Measurements from ENCODE around the gene MCEE.
"Not testable (repeated sequence)": the region's sequence is repeated elsewhere in the genome, so short reads cannot be mapped to it uniquely, and the experiment has no call there.

MCEE gene

DNA sequence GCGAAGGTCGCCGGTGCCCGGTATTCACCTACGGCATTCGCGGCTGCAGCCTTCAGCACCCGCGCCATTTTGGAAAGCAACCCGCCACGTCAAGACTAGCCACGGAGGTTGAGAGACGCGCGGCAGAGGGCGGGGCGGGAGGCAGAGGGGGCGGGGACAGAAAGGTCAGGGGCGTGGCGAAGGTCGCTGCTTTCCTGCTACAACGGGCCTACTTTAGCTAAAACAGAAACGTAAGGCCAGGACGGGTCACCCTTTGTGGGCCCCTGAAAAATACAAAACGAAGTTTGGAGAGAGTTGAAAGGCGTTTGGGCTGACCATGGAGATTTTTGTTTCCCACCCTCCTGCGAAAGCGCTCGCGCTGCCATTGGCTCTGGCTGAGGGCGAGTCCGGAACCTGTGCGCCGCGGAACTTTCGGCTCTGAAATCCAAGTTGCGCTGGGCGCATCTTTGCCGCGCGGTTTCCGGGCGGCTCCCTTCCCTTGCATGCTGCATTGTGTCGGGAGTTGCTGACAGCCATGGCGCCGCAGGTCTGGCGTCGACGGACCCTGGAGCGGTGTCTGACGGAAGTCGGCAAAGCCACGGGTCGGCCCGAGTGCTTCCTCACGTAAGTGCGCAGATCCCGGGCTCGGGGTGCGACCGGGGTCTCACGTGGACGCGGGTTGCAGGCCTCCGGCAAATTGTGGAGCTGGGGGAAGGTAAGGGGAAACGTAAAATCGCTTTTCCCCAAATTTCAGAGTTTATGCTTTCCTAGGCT is at the start of gene MCEE, which contains the start of gene MPHOSPH10:
Gene MCEE, minus strand, starts transcription at position 78 of the 753 bp plus-strand sequence. Its CDS starts 10 bp downstream, at position 68.
Gene MPHOSPH10, plus strand, starts transcription at position 483 of the 753 bp plus-strand sequence. Its CDS starts 32 bp downstream, at position 515.
- peak; percentile 86 for DNase-seq

- DNase-seq = peak; percentile 30
Observed at GRCh38 chr2:71178836-71179235, 48.8 kb upstream of the MCEE start.

GRCh38 chr2:71174207-71174606 is 44.2 kb upstream of the MCEE start:
- DNase-seq = no peak

DNA sequence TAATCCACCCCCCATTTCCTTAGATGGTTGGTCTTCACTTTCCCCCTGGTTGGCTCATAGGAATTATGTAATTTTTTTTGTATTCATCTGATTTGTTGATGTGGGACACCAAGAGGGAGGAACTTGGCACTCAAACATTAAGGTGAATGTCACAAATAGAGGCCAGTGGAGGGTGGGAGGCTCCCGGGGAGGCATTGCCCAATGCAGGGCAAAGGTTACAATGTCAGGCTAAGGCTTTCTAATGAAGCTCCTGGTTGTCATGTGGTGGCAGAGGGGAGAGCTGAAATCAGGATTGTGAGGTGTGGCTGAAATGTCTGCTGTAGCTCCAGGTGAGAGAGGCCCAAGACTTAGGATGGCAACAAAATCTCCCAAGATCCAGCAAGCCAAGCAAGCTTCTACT is 43.1 kb upstream of the MCEE start:
- DNase-seq = no peak

DNA sequence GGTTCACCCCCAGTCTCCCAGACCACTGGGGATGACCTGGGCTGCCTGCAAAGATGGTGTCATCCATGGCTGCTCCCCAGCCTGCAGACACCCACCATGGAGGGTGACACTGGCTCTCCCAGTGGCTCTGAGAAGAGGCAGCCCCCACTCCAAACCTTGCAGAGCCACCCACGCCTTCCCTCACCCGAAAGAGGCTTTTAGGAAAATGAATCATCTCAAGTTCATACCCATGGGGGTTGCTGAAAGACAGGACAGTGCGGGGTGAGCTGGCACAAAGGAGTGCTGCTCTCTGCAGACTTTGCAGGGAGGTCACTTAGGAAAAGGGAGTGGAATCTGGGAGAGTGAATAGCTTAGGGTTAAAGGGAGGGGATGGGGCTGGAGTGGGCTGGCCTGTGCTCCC is 36.8 kb upstream of the MCEE start:
- no peak for DNase-seq

DNA sequence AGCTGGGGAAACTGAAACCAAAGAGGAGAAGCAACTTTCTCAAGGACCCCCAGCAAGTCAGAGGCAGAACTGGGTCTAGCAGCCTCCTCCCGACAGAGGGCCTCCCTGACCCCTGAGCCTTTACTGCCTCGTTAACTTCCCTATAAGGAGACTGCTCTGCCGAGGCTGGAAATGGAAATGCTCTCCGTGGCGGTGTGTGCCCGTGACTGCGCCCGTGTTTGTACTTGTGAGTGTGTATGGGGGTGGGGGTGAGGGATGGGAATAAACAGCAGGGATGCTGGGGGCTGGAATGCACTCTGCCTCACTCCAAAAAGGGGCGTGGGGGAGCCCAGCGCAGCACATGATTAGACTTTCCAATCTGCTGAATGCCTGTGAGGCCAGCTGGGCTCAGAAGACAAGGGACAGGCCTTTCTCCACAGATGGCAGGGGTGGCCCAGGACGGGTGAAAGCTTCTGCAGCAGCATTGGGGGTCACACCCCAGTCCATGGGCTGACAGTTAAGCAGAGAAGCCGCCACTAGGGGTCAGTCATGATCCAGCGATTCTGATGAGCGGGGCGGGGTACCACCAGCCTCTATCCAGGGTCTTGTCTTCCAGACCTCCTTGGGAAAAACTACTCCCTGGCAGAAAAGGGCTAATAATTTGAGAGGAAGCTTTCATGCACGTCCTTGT is 27.2 kb upstream of the MCEE start:
- peak; percentile 14 for DNase-seq

DNA sequence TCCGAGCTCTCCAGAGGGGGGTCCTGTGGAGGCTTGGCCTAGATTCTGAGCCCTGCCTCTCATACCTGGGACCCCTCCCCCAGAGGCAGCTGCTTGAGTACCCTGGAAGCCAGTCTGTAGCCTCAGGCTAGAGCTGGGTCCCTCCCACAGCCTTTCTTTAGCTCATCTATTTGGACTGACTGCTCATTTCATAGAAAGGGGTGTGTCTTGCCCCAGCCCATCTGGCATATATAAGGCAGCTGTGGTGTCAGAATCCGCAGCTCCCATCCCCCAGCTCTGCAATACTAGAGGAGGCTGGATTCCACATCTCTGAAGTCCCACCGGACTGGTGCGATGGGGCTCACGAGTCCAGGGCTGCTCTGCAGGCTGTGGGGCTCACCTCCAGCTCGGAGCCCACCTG is 26.5 kb upstream of the MCEE start:
- DNase-seq = peak; percentile 59

GRCh38 chr2:71155846-71156245 is 25.8 kb upstream of the MCEE start:
- DNase-seq = no peak

GRCh38 chr2:71154798-71155197 is 24.8 kb upstream of the MCEE start:
- DNase-seq = no peak

DNA sequence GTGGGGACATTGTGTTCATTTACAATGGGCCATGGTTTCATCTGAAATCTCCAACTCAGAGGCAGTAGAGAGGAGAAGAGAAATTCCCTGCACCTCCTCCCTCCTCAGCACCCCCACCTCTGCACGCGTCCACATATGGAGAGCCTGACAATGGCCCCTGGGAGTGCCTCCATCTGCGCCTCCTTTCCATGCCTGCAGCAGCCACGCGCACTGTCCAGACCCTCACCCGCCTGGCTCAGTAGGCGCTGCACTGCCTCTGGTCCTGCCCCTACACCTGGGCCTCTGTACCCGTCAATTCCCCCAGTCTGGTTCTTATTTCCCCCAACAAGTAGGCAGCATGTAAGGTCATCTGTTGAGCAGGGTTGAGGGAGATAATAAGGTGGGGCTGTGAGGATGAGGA is 24.2 kb upstream of the MCEE start:
- DNase-seq = no peak

GRCh38 chr2:71153585-71154224 is 23.7 kb upstream of the MCEE start:
- DNase-seq = no peak

DNA sequence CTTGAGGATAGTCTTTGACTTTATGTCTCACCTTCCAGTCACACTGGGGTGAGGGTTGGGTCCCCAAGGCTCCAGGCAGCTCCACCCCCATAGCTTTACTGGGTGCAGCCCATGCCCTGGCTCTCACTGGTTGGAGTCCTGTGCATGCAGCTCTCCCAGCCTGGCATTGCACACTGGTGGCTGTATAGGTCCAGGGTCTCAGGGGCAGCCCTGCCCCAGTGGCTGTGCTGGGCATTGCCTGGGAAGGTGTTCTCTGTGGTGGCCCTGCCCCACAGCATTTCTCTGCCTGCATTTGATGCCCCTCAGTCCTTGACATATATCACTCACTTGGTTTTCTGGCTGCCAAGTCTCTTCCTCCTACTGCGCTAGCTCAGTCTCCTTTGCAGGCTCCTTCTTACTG is 21.6 kb upstream of the MCEE start:
- DNase-seq = no peak

GRCh38 chr2:71150082-71150816 is 20.2 kb upstream of the MCEE start:
- no peak for DNase-seq

- DNase-seq = no peak
Observed at GRCh38 chr2:71148506-71149063, 18.6 kb upstream of the MCEE start.

GRCh38 chr2:71143782-71144181 is 13.8 kb upstream of the MCEE start:
- DNase-seq = no peak

DNA sequence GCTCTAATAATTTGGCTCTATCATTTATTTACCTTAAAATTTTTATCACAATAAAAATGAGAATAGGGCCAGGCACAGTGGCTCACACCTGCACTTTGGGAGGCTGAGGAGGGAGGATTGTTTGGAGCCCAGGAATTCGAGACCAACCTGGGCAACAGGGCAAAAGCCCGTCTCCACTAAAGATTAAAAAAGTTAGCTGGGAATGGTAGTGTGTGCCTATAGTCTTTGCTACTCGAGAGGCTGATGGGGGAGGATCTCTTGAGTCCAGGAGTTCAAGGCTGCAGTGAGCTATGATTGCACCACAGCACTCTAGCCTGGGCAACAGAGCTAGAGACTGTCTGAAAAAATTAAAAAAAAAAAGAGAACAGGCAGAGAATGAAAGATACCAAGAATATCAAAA is 6.1 kb upstream of the MCEE start:
- DNase-seq = no peak

DNA sequence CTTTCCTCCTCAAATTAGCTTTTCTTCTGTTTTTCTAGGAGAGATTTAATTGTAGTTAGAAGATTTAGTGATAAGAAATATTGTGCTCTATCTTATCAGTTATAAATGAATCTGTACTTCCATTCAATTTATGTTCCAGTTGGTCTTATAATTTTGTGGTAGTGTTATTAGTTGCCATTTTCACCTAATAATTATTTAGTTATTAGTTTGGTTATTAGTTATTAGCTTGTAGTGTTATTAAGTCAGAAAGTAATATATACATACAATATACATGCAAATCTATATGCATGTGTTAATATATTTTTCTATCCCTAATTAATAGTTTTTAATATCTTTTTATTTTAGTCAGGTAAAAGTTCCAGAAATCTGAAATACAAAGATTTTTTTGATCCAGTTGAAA is 3.6 kb upstream of the MCEE start:
- DNase-seq = no peak

DNA sequence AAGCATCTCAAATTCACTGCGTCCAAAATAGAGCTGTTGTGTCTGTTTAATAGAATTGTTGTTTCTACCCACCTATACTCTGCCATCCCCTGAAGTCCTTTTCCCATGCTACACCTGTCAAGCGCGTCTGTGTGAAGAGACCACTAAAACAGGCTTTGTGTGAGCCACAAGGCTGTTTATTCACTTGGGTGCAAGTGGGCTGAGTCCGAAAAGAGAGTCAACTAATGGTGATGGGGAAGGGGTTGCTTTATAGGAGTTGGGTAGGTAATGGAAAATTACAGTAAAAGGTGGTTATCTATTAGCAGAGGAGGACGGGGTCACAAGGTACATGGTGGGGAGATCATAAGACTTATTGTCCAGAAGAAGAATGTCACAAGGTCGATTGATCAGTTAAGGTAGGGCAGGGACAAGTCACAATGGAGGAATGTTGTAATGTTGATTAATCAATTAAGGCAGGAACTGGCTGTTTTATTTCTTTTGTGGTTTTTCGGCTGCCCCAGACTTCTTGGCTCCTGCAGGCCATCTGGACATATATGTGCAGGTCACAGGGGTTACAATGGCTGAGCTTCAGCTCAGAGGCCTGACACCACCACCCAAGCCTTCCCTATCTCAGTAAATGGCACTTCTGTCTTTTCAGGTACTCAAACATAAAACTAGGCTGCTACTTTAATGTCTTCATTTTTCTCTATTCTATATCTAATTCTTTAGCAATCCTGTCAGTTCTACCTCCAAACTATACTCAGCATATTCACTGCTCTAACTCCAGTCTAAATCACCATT is 1.5 kb upstream of the MCEE start:
- not testable (repeated sequence) for DNase-seq

DNA sequence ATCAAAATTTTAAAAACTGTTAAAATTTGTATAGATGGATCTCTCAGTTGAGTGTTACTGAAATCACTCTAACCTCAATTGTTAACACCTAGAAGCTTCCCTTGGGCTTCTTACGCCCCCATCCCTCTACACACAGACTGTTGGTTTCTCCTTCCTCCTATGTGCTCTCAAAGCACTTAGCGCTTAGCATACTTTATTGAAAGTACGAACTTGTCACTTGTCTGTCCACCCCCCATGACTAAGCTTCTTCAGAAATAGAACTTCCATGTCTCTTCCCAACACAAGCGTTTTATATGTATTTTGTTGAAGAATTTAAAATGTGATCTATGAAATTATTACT is 846 bp upstream of the MCEE start:
- DNase-seq = no peak

GRCh38 chr2:71129902-71130151 is 202 bp downstream of the MCEE start:
- DNase-seq = no peak

- DNase-seq = no peak
Observed at GRCh38 chr2:71129114-71129901, 721 bp downstream of the MCEE start.

DNA sequence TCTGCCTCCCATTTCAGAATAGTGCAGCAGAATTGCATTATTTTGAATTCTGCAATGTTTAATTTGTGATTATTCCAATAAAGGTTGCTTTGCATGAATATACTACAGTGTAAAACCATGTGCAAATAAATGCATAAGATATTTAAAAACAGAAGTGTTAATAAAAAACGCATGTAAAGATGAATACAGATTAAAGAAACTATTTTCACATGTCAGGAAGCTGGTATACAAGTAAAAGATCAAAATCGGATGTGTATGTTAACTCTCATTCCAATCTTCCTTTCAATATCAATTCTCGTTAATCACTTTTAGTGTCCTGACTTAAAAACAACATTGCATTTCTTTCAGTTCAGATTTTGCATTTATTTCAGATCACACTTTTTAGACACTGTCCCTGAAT is 3.1 kb downstream of the MCEE start:
- DNase-seq = no peak

Data from NCI-H1436 (cell line).